GM12878 (cell line): ENCODE results near the gene KCNN3. TPM values are rescaled to one million over a fixed set of nuclear protein-coding genes. Genes with fewer than 3 reads are reported as not detected.

ENCODE experiments used
- ASH2L ChIP-seq: fragments of 300-600, 200-600 bp; sonication (generic); IDR thresholded peaks from 2 replicates; pipeline ENCODE4 v1.6.1; 2017; ENCODE audit warnings: low read depth, mild to moderate bottlenecking, borderline replicate concordance
- ATF2 ChIP-seq: IDR thresholded peaks from 2 replicates; pipeline ENCODE4 v1.6.1; 2012; ENCODE audit warnings: low read length, inconsistent platforms
- ATF3 ChIP-seq: IDR thresholded peaks from 2 replicates; pipeline ENCODE4 v1.6.1; 2011; ENCODE audit warnings: low read depth, mild to moderate bottlenecking, low read length, moderate library complexity, borderline replicate concordance; ENCODE audit errors: extremely low read depth
- BCL11A ChIP-seq: IDR thresholded peaks from 2 replicates; pipeline ENCODE4 v1.6.1; 2011; ENCODE audit warnings: low read depth, low read length
- BHLHE40 ChIP-seq, 2 experiments: fragments of 450-650 bp in 1 of 2; IDR thresholded peaks; 2 replicates each; pipeline ENCODE4 v1.6.1; 2011 to 2017; ENCODE audit warnings: low read depth in 2 of 2, borderline replicate concordance in 1 of 2, improper control_type of control experiment in 1 of 2, low read length in 1 of 2, mild to moderate bottlenecking in 1 of 2
- CEBPB ChIP-seq, 2 experiments: fragments of 150-350 bp in 1 of 2; IDR thresholded peaks; 2 replicates each; pipeline ENCODE4 v1.6.1; 2012 to 2014; ENCODE audit warnings: low read depth in 2 of 2, low read length in 2 of 2, borderline replicate concordance in 1 of 2, inconsistent platforms in 1 of 2
- CHD4 ChIP-seq: fragments of 200-600 bp; sonication (generic); IDR thresholded peaks from 2 replicates; pipeline ENCODE4 v1.6.1; 2016; ENCODE audit warnings: mild to moderate bottlenecking
- GATAD2B ChIP-seq: fragments of 450-650 bp; conservative IDR thresholded peaks from 2 replicates; pipeline ENCODE4 v1.6.1; 2017; ENCODE audit warnings: low read depth, mild to moderate bottlenecking, moderate library complexity
- HDGF ChIP-seq: fragments of 450-650 bp; IDR thresholded peaks from 2 replicates; pipeline ENCODE4 v1.6.1; 2016; ENCODE audit warnings: antibody characterized with exemption
- IKZF1 ChIP-seq: fragments of 450-650 bp; conservative IDR thresholded peaks from 2 replicates; pipeline ENCODE4 v1.6.1; 2017; ENCODE audit warnings: antibody characterized with exemption, mild to moderate bottlenecking
- IKZF2 ChIP-seq, 2 experiments: fragments of 450-650 bp; IDR thresholded peaks; 2 replicates each; pipeline ENCODE4 v1.6.1; 2017; ENCODE audit warnings: mild to moderate bottlenecking in 2 of 2, moderate library complexity in 2 of 2
- IRF3 ChIP-seq: fragments of 450-650 bp; IDR thresholded peaks from 2 replicates; pipeline ENCODE4 v1.6.1; 2014; ENCODE audit warnings: mild to moderate bottlenecking
- JUND ChIP-seq: IDR thresholded peaks from 2 replicates; pipeline ENCODE4 v1.6.1; 2012; ENCODE audit warnings: low read depth, mild to moderate bottlenecking, low read length, improper control_type of control experiment, moderate library complexity
- MAX ChIP-seq: IDR thresholded peaks from 2 replicates; pipeline ENCODE4 v1.6.1; 2012; ENCODE audit warnings: low read depth, low read length, improper control_type of control experiment
- MLLT1 ChIP-seq: fragments of 450-650 bp; IDR thresholded peaks from 2 replicates; pipeline ENCODE4 v1.6.1; 2016; ENCODE audit warnings: mild to moderate bottlenecking
- MTA2 ChIP-seq: fragments of 450-650 bp; IDR thresholded peaks from 2 replicates; pipeline ENCODE4 v1.6.1; 2016; ENCODE audit warnings: low read depth, mild to moderate bottlenecking, moderate library complexity
- RAD21 ChIP-seq: IDR thresholded peaks from 2 replicates; pipeline ENCODE4 v1.6.1; 2011; ENCODE audit warnings: mild to moderate bottlenecking, low read depth, low read length, moderate library complexity; ENCODE audit not compliant: insufficient read depth
- RUNX3 ChIP-seq: IDR thresholded peaks from 2 replicates; pipeline ENCODE4 v1.6.1; 2012; ENCODE audit warnings: low read length, inconsistent platforms
- STAT1 ChIP-seq: fragments of 450-650 bp; conservative IDR thresholded peaks from 2 replicates; pipeline ENCODE4 v1.6.1; 2014; ENCODE audit warnings: antibody characterized with exemption, mild to moderate bottlenecking
- STAT3 ChIP-seq: IDR thresholded peaks from 2 replicates; pipeline ENCODE4 v1.6.1; 2011; ENCODE audit warnings: low read depth, low read length, improper control_type of control experiment
- TCF7 ChIP-seq: IDR thresholded peaks from 2 replicates; pipeline ENCODE4 v1.6.1; 2014; ENCODE audit warnings: antibody characterized with exemption, borderline replicate concordance
- YY1 ChIP-seq: IDR thresholded peaks from 2 replicates; pipeline ENCODE4 v1.6.1; 2011; ENCODE audit warnings: low read depth, mild to moderate bottlenecking, low read length
- ZNF207 ChIP-seq: fragments of 450-650 bp; IDR thresholded peaks from 2 replicates; pipeline ENCODE4 v1.6.1; 2014; ENCODE audit warnings: antibody characterized with exemption, mild to moderate bottlenecking, borderline replicate concordance
- polyA plus RNA-seq, 11 experiments: library from polyadenylated mRNA; depleted of rRNA in 4 of 11; unstranded in 6 of 11; stranded (reverse) in 5 of 11; fragments of >200 nt; fragmentation: Nextera tagmentation in 4 of 11; fragmentation: Illumina TruSeq in 1 of 11; extraction: Ambion mirVana in 4 of 11; extraction: Trizol in 1 of 11; gene quantifications; 1 replicate in 1 of 11; 2 replicates in 10 of 11; pipeline versions ENCODE4 v1.2.1 to v1.2.3, GENCODE V29; 2011 to 2016; ENCODE audit warnings: inconsistent platforms in 2 of 11, missing spikeins in 2 of 11, low read depth in 1 of 11
- total RNA-seq, 4 experiments: library from RNA; depleted of rRNA in 3 of 4; stranded (reverse); fragments of >200 nt in 3 of 4; fragmentation: Illumina TruSeq in 1 of 4; extraction: Trizol in 1 of 4; gene quantifications; 2 replicates each; pipeline versions ENCODE4 v1.2.1 to v1.2.3, GENCODE V29; 2013 to 2021

The KCNN3 gene
- total and polyA plus RNA-seq, 10 of the 15 experiments (the other 5 are each of a cell fraction or from before 2014, with no cell fraction given) = 3.5 to 26.4 (median 14.9) TPM

GRCh38 chr1:154862907-154863306 is 7.2 kb downstream of the KCNN3 start (continued):
- TF ChIP-seq MLLT1 = peak; percentile 6; the same call in 1 of the 2 replicates
- TF ChIP-seq STAT1 = no peak
- TF ChIP-seq ASH2L = no peak
- no peak for TF ChIP-seq ATF2
- no peak for TF ChIP-seq BHLHE40 (IDR thresholded peaks at IDR 0.05; ENCODE audit: borderline replicate concordance in 1 of 2, low read depth in 2 of 2, low read length in 1 of 2)
- no peak for TF ChIP-seq MAX
- TF ChIP-seq CHD4 = no peak
- TF ChIP-seq ATF3 = no peak
- TF ChIP-seq MTA2 = no peak
- TF ChIP-seq IKZF2 (IDR thresholded peaks at IDR 0.05) = no peak
- TF ChIP-seq RUNX3 = no peak
- TF ChIP-seq IRF3 = no peak
- no peak for TF ChIP-seq ZNF207
- no peak for TF ChIP-seq YY1
- no peak for TF ChIP-seq JUND
- 0 out of 2 replicates have a peak, but pooled peaks have one; percentile 25 for TF ChIP-seq HDGF
- no peak for TF ChIP-seq GATAD2B
- no peak for TF ChIP-seq STAT3
- TF ChIP-seq IKZF1 = no peak
- no peak for TF ChIP-seq TCF7
- TF ChIP-seq RAD21 = no peak
- TF ChIP-seq CEBPB (IDR thresholded peaks at IDR 0.05; ENCODE audit: borderline replicate concordance in 1 of 2, low read depth in 2 of 2, low read length in 2 of 2) = no peak
- TF ChIP-seq BCL11A = no peak
